GM12892 (cell line): ENCODE data around the gene MFAP5.
A peak's percentile ranks its signal among the peaks of the same experiment; 100 is the strongest.

Experiments
- DNase-seq: peaks from one replicate; pipeline ENCODE4 v3.0.0; 2011; ENCODE audit not compliant: insufficient read length
- FAIRE-seq: peaks from 2 replicates; lab custom pipeline; 2011; peaks lifted over from hg19 to GRCh38; lab: Jason Lieb, UNC
- POLR2A ChIP-seq: IDR thresholded peaks from 2 replicates; pipeline ENCODE4 v1.6.1; 2011; ENCODE audit warnings: low read depth, low read length, control low read depth
- POLR2AphosphoS5 ChIP-seq: IDR thresholded peaks from 2 replicates; pipeline ENCODE4 v1.6.1; 2011; ENCODE audit warnings: low read depth, low read length, control low read depth
- TAF1 ChIP-seq: IDR thresholded peaks from 2 replicates; pipeline ENCODE4 v1.6.1; 2011; ENCODE audit warnings: low read depth, mild to moderate bottlenecking, control low read depth, low read length, borderline replicate concordance

The MFAP5 gene

DNA sequence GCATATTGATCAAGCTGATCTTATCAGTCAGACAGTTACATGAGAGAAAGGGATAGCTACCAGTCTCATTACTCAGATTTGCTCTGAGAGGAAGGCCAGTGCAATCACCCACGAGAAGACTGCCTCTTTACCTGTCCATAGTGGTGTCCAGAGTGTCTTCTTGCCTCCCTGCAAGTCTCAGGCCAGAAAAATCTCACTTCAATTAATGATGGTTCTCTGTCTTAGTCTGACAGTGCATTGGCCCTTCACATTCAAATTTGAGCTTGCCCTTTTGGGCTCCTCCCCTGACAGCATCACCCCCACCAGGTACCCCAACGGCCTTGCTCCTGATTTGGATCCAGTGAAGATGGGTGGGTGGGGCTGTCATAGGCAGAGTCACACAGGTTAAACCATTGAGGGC, 50.0 kb downstream of the MFAP5 start, which contains the start of gene AICDA:
Gene AICDA (minus strand): TSS at position 231 of the 400 bp plus-strand sequence. CDS start 92 bp downstream, at position 139.
- DNase-seq (no peak), FAIRE-seq (peak; percentile 95)
- TF ChIP-seq TAF1 (peak; percentile 51; the same call in 1 of the 2 replicates), POLR2AphosphoS5 (peak; percentile 97), POLR2A (peak; percentile 93)

DNA sequence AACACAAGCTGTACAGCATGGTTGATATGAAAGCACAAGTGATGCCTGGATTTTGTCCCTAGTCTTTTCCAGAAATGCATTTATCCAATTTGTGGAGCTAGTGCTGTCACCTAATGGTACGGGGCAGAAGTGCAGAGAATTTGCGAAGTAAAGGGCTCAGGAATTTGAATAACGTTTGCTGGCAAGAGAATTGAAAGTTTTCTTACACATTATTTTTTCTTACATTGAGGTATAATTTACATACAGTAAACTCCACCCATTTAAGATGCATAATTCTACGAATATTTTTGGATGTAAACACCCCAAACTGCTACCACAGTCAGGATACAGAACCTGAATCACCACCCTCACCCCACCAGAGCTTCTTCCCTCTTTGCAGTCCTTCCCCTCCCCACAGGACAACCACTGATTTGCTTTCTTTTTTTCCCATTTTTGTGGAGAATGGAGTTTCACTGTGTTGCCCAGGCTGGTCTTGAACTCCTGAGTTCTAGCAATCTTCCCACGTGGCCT, 53.5 kb downstream of the MFAP5 start:
- FAIRE-seq = peak; percentile 86
- TF ChIP-seq TAF1 = no peak
- peak; percentile 78 for TF ChIP-seq POLR2AphosphoS5
- peak; percentile 73; the same call in 1 of the 2 replicates for TF ChIP-seq POLR2A
- no peak for DNase-seq

DNA sequence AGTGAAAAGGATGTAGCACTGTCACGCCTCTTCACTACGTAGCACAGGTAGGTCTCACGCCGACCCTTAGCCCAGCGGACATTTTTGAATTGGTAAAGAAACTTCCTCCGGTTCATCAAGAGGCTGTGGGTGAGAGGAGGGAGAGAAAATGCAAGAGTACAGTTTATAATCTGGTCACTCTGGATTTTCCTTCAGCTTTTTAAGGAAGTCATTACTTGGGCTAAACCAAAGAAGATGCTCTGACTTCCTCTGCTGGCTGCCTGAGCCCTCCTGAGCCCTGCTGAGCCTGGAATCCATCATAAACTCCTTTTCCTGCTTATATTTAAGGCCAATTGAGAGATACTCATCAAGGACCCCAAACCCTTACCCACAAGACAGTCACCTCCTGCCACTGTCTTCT, 55.7 kb downstream of the MFAP5 start:
- DNase-seq (no peak), FAIRE-seq (peak; percentile 51)
- TF ChIP-seq POLR2AphosphoS5 = no peak
- TF ChIP-seq TAF1 = no peak
- TF ChIP-seq POLR2A = no peak

DNA sequence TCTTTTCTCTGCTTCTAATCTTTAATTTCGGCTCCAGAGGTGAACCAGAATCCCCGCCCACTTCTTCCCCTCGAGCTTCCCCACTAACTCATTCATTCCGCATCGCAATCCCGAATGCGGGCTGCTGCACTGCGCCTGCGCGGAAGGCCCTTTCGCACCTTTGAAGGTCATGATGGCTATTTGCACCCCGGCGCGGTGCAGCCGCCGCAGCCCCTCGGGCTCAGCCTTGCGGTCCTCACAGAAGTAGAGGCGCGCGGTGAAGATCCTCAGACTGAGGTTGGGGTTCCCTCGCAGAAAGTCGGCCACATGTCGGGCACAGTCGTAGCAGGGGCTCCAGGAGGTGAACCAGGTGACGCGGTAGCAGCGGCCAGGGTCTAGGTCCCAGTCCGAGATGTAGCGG, 57.6 kb downstream of the MFAP5 start:
- DNase-seq (no peak), FAIRE-seq (no peak)
- TF ChIP-seq POLR2A = no peak
- peak; percentile 35; the same call in 1 of the 2 replicates for TF ChIP-seq POLR2AphosphoS5

DNA sequence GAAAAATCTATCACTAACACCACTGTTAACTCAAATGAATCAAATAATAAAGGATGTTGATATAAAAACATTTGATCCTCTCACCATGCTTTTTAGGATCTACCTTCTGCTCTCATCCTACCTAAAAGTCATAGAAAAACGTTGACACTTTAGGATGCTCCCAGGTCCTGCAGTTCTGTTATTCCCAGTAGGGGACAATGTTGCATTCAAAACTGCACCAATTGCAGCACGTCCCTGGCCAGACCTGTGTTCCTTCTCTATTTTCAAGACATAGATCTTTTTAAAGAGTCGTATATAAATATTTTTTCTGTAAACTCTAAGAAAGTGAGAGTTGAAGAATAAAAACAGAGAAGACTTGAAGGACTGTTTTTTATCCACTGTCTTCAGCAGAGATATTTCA, 58.8 kb downstream of the MFAP5 start:
- FAIRE-seq = no peak
- DNase-seq = no peak
- TF ChIP-seq TAF1 = no peak
- no peak for TF ChIP-seq POLR2A
- TF ChIP-seq POLR2AphosphoS5 = no peak

DNA sequence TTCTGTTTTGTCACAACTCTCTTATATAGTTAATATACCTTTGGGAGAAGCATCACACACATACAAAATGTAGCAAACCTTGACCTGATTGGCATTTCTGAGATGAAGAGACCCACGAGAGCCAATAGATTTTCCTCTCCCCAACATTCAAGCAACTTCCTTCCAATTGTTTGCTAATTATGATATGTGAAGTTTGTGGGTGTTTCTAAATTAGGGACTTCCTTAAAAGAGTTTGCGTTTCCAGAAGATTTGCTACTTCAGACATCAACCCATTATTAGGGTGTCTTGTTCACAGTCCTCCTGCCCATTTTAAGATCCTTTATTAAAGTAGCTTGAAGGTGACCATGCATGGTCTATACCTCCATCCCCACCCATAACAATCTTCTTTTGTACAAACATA, 59.3 kb downstream of the MFAP5 start:
- FAIRE-seq (no peak), DNase-seq (no peak)
- TF ChIP-seq TAF1 = no peak
- TF ChIP-seq POLR2AphosphoS5 = no peak
- TF ChIP-seq POLR2A = no peak

DNA sequence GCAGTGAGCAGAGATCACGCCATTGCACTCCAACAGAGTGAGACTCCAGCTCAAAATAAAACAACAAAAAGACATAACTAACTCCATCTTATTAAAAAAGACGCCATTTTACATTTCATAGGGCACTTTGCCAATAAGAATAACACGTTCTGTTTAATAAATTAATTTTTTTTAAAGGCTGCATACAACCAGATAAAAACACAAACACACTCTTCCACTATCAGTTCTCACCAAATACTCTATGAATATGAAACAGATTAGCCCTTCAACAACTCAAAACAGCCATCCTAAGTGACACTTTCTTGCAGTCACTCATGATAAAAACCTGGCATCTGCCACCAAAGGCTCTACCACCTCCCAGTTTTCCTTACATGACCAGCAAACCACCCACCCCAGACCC, 66.1 kb downstream of the MFAP5 start:
- FAIRE-seq (no peak), DNase-seq (no peak)
- TF ChIP-seq POLR2AphosphoS5 (no peak), POLR2A (no peak), TAF1 (no peak)
